CD14-positive monocyte (primary cell): ENCODE data around the gene BFAR. TPM values are rescaled to one million over a fixed set of nuclear protein-coding genes. Genes with fewer than 3 reads are reported as not detected.

Experiments used
- DNase-seq, 3 donors: peaks; one replicate each; pipeline ENCODE4 v3.0.0-alpha.2; 2011 to 2022
- H2AFZ ChIP-seq: 2 replicates; pipeline ENCODE4 v1.6.0; 2012; ENCODE audit warnings: mild to moderate bottlenecking, low read depth, low read length, inconsistent platforms; ENCODE audit not compliant: insufficient read depth, poor library complexity, severe bottlenecking
- H3K27ac ChIP-seq, 2 donors: 1 replicate in 1 of 2; 2 replicates in 1 of 2; pipeline ENCODE4 v1.5.1; 2012 to 2013; ENCODE audit warnings: low read length in 2 of 2, control low read depth in 1 of 2, inconsistent platforms in 1 of 2, low read depth in 1 of 2, mild to moderate bottlenecking in 1 of 2
- H3K27me3 ChIP-seq, 2 donors: one replicate each; pipeline versions ENCODE4 v1.6.0 to v1.6.1; 2011 to 2013; ENCODE audit warnings: low read length in 2 of 2; ENCODE audit not compliant: control insufficient read depth in 2 of 2, insufficient read depth in 2 of 2
- H3K36me3 ChIP-seq, 2 donors: replicated peaks in 1 of 2; 1 replicate in 1 of 2; 2 replicates in 1 of 2; pipeline versions ENCODE4 v1.5.1 to v1.6.1; 2012 to 2013; ENCODE audit warnings: low read length in 2 of 2, control low read depth in 1 of 2, inconsistent platforms in 1 of 2, mild to moderate bottlenecking in 1 of 2; ENCODE audit not compliant: insufficient read depth in 2 of 2, control insufficient read depth in 1 of 2
- H3K4me1 ChIP-seq, 2 donors: 1 replicate in 1 of 2; 2 replicates in 1 of 2; pipeline versions ENCODE4 v1.5.1 to v1.6.1; 2012 to 2013; ENCODE audit warnings: low read length in 2 of 2, control low read depth in 1 of 2, inconsistent platforms in 1 of 2, mild to moderate bottlenecking in 1 of 2, moderate library complexity in 1 of 2; ENCODE audit not compliant: insufficient read depth in 2 of 2, control insufficient read depth in 1 of 2
- H3K4me2 ChIP-seq: replicated peaks from 2 replicates; pipeline ENCODE3; 2012; ENCODE audit warnings: low read length, moderate library complexity, mild to moderate bottlenecking; ENCODE audit not compliant: poor library complexity, severe bottlenecking; ENCODE audit errors: extremely low read depth
- H3K4me3 ChIP-seq, 3 experiments: fragments of 200-600 bp in 1 of 3; sonication (generic) in 1 of 3; replicated peaks in 1 of 3; 1 replicate in 2 of 3; 2 replicates in 1 of 3; pipeline ENCODE4 v1.5.1; 2011 to 2013; ENCODE audit warnings: low read length in 3 of 3, mild to moderate bottlenecking in 3 of 3, control low read depth in 2 of 3, low read depth in 2 of 3, inconsistent platforms in 1 of 3, moderate library complexity in 1 of 3
- H3K79me2 ChIP-seq: 2 replicates; pipeline ENCODE4 v1.6.0; 2012; ENCODE audit warnings: mild to moderate bottlenecking, control low read depth, inconsistent platforms, low read length, moderate library complexity; ENCODE audit not compliant: insufficient read depth
- H3K9ac ChIP-seq: 2 replicates; pipeline ENCODE4 v1.6.0; 2017; ENCODE audit warnings: low read length, mild to moderate bottlenecking; ENCODE audit not compliant: insufficient read depth, poor library complexity, severe bottlenecking
- H3K9me3 ChIP-seq, 2 donors: replicated peaks in 1 of 2; 1 replicate in 1 of 2; 2 replicates in 1 of 2; pipeline versions ENCODE4 v1.5.1 to v1.6.1; 2012 to 2013; ENCODE audit warnings: low read length in 2 of 2, control low read depth in 1 of 2; ENCODE audit not compliant: control insufficient read depth in 1 of 2, insufficient read depth in 1 of 2
- H4K20me1 ChIP-seq: 2 replicates; pipeline ENCODE4 v1.6.0; 2012; ENCODE audit warnings: mild to moderate bottlenecking, low read length, control low read depth, moderate library complexity; ENCODE audit not compliant: insufficient read depth
- H3K27ac Mint-ChIP-seq, 7 donors: one replicate each; pipeline ENCODE4 v1.8.0; 2020; ENCODE audit warnings: mild to moderate bottlenecking in 7 of 7, mixed read lengths in 7 of 7, moderate library complexity in 6 of 7, inconsistent platforms in 2 of 7
- H3K27me3 Mint-ChIP-seq, 3 donors: one replicate each; pipeline ENCODE4 v1.8.0; 2021 to 2022; ENCODE audit warnings: low read depth in 3 of 3, mild to moderate bottlenecking in 3 of 3, mixed read lengths in 3 of 3, moderate library complexity in 3 of 3, inconsistent platforms in 1 of 3
- H3K36me3 Mint-ChIP-seq, 2 donors: one replicate each; pipeline ENCODE4 v1.8.0; 2020; ENCODE audit warnings: mixed read lengths in 2 of 2, inconsistent platforms in 1 of 2, mild to moderate bottlenecking in 1 of 2
- H3K4me1 Mint-ChIP-seq: one replicate; pipeline ENCODE4 v1.8.0; 2020; ENCODE audit warnings: mild to moderate bottlenecking, mixed read lengths
- H3K4me3 Mint-ChIP-seq, 2 donors: one replicate each; pipeline ENCODE4 v1.8.0; 2020; ENCODE audit warnings: mild to moderate bottlenecking in 2 of 2, mixed read lengths in 2 of 2, moderate library complexity in 1 of 2
- H3K9me3 Mint-ChIP-seq, 7 donors: one replicate each; pipeline ENCODE4 v1.8.0; 2020 to 2022; ENCODE audit warnings: mixed read lengths in 7 of 7, mild to moderate bottlenecking in 6 of 7, moderate library complexity in 6 of 7, inconsistent platforms in 2 of 7
- WGBS: methylation state at CpG from one replicate; pipeline ENCODE4 v1.1.5; 2013; ENCODE audit warnings: missing lambda C conversion rate; ENCODE audit not compliant: insufficient coverage; 5-methylcytosine and 5-hydroxymethylcytosine counted together
- intact Hi-C, 2 donors: fragments of 100-400 bp; cut with micrococcal nuclease; formaldehyde crosslinking; loops; one replicate each; pipeline versions ENCODE4 v1.15.0 to v1.15.1; 2023
- polyA plus RNA-seq, 3 donors: library from polyadenylated mRNA; depleted of rRNA in 1 of 3; unstranded in 2 of 3; stranded (reverse) in 1 of 3; fragments of 300-500 nt in 2 of 3; fragments of >200 nt in 1 of 3; fragmentation: Illumina TruSeq in 2 of 3; gene quantifications; 1 replicate in 2 of 3; 2 replicates in 1 of 3; pipeline ENCODE4 v1.2.3, GENCODE V29; 2012 to 2021
- TF ChIP-seq, protein P1 (sequence below): fragments of 200-600 bp; IDR thresholded peaks from one replicate; pipeline ENCODE4 v1.8.0; 2022; ENCODE audit warnings: antibody characterized with exemption, mild to moderate bottlenecking

BFAR gene
- polyA plus RNA-seq, 3 donors = 27.5 to 36.0 (median 28.6) TPM

DNA sequence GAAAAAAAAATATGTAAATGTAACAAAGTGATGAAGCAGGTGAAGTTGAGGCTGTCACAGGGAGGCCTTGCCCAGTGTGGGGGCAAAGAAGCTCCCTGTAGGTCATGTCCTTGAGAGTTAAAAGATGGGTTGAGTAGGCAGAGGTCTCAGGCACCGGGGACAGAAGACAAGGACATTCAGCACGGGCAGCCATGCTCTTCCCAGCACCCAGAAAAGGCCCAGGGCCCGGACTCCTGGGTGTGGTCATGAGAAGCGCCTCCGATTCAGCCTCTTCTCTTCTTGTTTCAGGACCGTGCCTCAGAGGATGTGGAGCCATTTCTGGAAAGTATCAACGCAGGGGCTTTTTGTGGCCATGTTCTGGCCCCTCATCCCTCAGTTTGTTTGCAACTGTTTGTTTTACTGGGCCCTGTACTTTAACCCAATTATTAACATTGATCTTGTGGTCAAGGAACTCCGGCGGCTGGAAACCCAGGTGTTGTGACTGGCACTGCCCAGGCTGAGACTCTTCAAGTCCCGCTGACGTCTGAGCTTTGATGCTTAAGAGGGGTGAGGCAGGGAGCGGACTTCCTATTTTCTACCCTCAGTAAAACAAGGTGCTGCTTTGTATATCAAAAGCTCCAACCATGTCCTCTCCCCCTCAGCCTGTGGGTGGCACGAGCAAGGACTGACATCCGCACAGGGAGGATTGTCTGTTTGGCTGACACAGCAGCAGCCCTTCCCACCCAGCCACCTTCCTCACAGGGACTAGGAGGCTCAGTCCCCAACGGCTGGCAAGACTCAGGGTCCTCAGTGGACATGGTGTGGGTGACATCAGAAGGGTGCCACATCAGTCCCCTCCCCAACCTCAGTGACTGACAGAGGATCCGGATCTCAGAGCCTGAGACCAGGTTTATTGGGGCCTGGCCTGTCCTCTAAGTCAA lies 34.9 kb downstream of the BFAR start:
- Histone ChIP-seq H3K27me3 (no peaks in the 10 kb centered on the region), H3K9me3 (no peaks in the 10 kb centered on the region), H3K79me2 (no peaks in the 10 kb centered on the region), H3K9ac (no peak overlapping the region), H3K4me2 (no peak overlapping the region), H3K27ac (no peak overlapping the region), H4K20me1 (no peaks in the 10 kb centered on the region), H3K4me1 (no peaks in the 10 kb centered on the region), H2AFZ (no peak overlapping the region), H3K4me3 (no peak overlapping the region), H3K36me3 (peaks cover 55 to 72% of the 10 kb centered on the region in 2 donors)
- WGBS = 95% methylated on average over 9 of the region's 16 CpGs
- Mint-ChIP-seq H3K27ac (peak overlapping the region in 3 of 7 donors; percentile 39 to 76 (median 71)), H3K9me3 (no peaks in the 10 kb centered on the region), H3K4me1 (no peaks in the 10 kb centered on the region), H3K4me3 (no peak overlapping the region), H3K27me3 (peaks cover 0 to 2% (median 0%) of the 10 kb centered on the region in 3 donors), H3K36me3 (peaks cover 62 to 73% of the 10 kb centered on the region in 2 donors)
- no peak for DNase-seq
- intact Hi-C loops = no loop called here
- TF ChIP-seq, protein P1, sequence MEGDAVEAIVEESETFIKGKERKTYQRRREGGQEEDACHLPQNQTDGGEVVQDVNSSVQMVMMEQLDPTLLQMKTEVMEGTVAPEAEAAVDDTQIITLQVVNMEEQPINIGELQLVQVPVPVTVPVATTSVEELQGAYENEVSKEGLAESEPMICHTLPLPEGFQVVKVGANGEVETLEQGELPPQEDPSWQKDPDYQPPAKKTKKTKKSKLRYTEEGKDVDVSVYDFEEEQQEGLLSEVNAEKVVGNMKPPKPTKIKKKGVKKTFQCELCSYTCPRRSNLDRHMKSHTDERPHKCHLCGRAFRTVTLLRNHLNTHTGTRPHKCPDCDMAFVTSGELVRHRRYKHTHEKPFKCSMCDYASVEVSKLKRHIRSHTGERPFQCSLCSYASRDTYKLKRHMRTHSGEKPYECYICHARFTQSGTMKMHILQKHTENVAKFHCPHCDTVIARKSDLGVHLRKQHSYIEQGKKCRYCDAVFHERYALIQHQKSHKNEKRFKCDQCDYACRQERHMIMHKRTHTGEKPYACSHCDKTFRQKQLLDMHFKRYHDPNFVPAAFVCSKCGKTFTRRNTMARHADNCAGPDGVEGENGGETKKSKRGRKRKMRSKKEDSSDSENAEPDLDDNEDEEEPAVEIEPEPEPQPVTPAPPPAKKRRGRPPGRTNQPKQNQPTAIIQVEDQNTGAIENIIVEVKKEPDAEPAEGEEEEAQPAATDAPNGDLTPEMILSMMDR = no peak

DNA sequence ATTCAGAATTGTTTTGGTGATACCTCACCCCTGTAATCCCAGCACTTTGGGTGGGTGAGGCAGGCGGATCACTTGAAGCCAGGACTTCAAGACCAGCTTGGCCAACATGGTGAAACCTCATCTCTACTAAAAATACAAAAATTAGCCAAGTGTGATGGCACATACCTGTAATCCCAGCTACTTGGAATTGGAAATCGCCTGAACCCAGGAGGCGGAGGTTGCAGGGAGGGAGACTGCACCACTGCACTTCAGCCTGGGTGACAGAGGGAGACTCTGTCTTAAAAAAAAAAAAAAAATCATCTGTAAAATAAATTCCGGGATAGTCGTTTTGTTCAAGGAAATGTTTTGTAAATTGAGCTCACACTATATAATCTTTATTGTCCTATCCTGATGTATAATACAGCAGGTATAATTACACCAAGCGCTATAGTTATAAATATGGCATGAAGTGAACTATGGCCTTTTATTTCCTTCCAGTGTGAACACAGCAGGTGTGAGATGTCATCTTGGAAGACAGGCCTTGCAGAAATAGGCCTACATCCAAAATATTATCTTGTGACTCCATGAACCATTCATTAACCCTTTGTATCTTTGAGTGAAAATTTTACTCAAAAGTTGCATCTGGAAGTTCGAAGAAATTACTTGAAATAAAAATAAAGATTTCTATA lies 35.9 kb downstream of the BFAR start:
- Mint-ChIP-seq H3K36me3 (peaks cover 51 to 62% of the 10 kb centered on the region in 2 donors), H3K27me3 (peaks cover 0 to 2% (median 0%) of the 10 kb centered on the region in 3 donors), H3K4me1 (no peaks in the 10 kb centered on the region), H3K27ac (peak overlapping the region in 1 of 7 donors; percentile 20), H3K4me3 (no peak overlapping the region), H3K9me3 (no peaks in the 10 kb centered on the region)
- no peak overlapping the region for H3K4me2 ChIP-seq
- no peak overlapping the region for H3K27ac ChIP-seq
- DNase-seq = no peak
- H3K27me3 ChIP-seq = no peaks in the 10 kb centered on the region
- H3K79me2 ChIP-seq = no peaks in the 10 kb centered on the region
- TF ChIP-seq, protein P1 = no peak
- H3K9ac ChIP-seq = no peak overlapping the region
- 100% methylated on average over 3 of the region's 7 CpGs for WGBS
- H3K36me3 ChIP-seq = peaks cover 48 to 61% of the 10 kb centered on the region in 2 donors
- H3K4me3 ChIP-seq = no peak overlapping the region
- intact Hi-C loops = no loop called here
- H4K20me1 ChIP-seq = no peaks in the 10 kb centered on the region
- H3K9me3 ChIP-seq = no peaks in the 10 kb centered on the region
- H3K4me1 ChIP-seq = no peaks in the 10 kb centered on the region
- no peak overlapping the region for H2AFZ ChIP-seq
